ENCODE results near the gene IQGAP1.

IQGAP1 gene

DNA sequence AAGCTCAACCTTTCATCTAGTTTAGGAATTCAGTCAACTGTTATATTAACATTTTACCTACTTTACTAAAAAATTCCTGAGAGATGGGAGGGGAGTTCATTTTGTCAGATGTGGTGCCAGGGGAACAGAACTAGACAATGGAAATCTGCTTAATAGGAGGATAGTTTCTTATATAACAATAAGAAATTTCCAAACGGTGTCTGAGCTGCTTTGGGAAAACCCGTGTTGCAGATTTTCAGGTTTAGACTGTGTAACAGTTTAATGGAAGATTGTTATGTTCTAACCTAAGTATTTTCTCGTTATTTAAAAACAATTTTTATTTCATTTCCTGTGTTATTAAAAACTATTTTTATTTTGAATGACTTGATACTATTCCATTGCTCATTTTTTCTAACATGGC is 19.3 kb downstream of the IQGAP1 start:
- TF ChIP-seq TCF4 (CRISPR knock-in tag; IDR thresholded peaks at IDR 0.05; ENCODE audit: borderline replicate concordance) (no peak), ESRRG (CRISPR knock-in tag; IDR thresholded peaks at IDR 0.05) (no peak), CSDC2 (CRISPR knock-in tag; IDR thresholded peaks at IDR 0.05) (no peak), ZNF565 (CRISPR knock-in tag; conservative IDR thresholded peaks at IDR 0.05; ENCODE audit: low read depth) (no peak), TOX (CRISPR knock-in tag; IDR thresholded peaks at IDR 0.05; ENCODE audit: borderline replicate concordance) (no peak), GLIS3 (CRISPR knock-in tag; IDR thresholded peaks at IDR 0.05) (no peak), ZFP3 (CRISPR knock-in tag; IDR thresholded peaks at IDR 0.05) (no peak), ZNF70 (CRISPR knock-in tag; IDR thresholded peaks at IDR 0.05) (no peak), ZNF8 (CRISPR knock-in tag; IDR thresholded peaks at IDR 0.05) (no peak), ISL1 (CRISPR knock-in tag; IDR thresholded peaks at IDR 0.05) (no peak), SNAI2 (CRISPR knock-in tag; IDR thresholded peaks at IDR 0.05) (no peak), RARB (CRISPR knock-in tag; IDR thresholded peaks at IDR 0.05) (no peak), BACH2 (CRISPR knock-in tag; IDR thresholded peaks at IDR 0.05; ENCODE audit: borderline replicate concordance) (no peak), ZFP30 (CRISPR knock-in tag; IDR thresholded peaks at IDR 0.05) (no peak), PPARA (CRISPR knock-in tag; IDR thresholded peaks at IDR 0.05; ENCODE audit: borderline replicate concordance) (no peak)
- TF ChIP-seq, protein P1, sequence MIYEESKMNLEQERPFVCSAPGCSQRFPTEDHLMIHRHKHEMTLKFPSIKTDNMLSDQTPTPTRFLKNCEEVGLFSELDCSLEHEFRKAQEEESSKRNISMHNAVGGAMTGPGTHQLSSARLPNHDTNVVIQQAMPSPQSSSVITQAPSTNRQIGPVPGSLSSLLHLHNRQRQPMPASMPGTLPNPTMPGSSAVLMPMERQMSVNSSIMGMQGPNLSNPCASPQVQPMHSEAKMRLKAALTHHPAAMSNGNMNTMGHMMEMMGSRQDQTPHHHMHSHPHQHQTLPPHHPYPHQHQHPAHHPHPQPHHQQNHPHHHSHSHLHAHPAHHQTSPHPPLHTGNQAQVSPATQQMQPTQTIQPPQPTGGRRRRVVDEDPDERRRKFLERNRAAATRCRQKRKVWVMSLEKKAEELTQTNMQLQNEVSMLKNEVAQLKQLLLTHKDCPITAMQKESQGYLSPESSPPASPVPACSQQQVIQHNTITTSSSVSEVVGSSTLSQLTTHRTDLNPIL (CRISPR knock-in tag; IDR thresholded peaks at IDR 0.05; ENCODE audit: low read depth), result no peak
- TF ChIP-seq, protein P2, sequence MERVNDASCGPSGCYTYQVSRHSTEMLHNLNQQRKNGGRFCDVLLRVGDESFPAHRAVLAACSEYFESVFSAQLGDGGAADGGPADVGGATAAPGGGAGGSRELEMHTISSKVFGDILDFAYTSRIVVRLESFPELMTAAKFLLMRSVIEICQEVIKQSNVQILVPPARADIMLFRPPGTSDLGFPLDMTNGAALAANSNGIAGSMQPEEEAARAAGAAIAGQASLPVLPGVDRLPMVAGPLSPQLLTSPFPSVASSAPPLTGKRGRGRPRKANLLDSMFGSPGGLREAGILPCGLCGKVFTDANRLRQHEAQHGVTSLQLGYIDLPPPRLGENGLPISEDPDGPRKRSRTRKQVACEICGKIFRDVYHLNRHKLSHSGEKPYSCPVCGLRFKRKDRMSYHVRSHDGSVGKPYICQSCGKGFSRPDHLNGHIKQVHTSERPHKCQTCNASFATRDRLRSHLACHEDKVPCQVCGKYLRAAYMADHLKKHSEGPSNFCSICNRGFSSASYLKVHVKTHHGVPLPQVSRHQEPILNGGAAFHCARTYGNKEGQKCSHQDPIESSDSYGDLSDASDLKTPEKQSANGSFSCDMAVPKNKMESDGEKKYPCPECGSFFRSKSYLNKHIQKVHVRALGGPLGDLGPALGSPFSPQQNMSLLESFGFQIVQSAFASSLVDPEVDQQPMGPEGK (CRISPR knock-in tag; IDR thresholded peaks at IDR 0.05; ENCODE audit: borderline replicate concordance), result no peak
- TF ChIP-seq, protein P3, sequence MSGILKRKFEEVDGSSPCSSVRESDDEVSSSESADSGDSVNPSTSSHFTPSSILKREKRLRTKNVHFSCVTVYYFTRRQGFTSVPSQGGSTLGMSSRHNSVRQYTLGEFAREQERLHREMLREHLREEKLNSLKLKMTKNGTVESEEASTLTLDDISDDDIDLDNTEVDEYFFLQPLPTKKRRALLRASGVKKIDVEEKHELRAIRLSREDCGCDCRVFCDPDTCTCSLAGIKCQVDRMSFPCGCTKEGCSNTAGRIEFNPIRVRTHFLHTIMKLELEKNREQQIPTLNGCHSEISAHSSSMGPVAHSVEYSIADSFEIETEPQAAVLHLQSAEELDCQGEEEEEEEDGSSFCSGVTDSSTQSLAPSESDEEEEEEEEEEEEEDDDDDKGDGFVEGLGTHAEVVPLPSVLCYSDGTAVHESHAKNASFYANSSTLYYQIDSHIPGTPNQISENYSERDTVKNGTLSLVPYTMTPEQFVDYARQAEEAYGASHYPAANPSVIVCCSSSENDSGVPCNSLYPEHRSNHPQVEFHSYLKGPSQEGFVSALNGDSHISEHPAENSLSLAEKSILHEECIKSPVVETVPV (CRISPR knock-in tag; IDR thresholded peaks at IDR 0.05), result no peak
- TF ChIP-seq, protein P4, sequence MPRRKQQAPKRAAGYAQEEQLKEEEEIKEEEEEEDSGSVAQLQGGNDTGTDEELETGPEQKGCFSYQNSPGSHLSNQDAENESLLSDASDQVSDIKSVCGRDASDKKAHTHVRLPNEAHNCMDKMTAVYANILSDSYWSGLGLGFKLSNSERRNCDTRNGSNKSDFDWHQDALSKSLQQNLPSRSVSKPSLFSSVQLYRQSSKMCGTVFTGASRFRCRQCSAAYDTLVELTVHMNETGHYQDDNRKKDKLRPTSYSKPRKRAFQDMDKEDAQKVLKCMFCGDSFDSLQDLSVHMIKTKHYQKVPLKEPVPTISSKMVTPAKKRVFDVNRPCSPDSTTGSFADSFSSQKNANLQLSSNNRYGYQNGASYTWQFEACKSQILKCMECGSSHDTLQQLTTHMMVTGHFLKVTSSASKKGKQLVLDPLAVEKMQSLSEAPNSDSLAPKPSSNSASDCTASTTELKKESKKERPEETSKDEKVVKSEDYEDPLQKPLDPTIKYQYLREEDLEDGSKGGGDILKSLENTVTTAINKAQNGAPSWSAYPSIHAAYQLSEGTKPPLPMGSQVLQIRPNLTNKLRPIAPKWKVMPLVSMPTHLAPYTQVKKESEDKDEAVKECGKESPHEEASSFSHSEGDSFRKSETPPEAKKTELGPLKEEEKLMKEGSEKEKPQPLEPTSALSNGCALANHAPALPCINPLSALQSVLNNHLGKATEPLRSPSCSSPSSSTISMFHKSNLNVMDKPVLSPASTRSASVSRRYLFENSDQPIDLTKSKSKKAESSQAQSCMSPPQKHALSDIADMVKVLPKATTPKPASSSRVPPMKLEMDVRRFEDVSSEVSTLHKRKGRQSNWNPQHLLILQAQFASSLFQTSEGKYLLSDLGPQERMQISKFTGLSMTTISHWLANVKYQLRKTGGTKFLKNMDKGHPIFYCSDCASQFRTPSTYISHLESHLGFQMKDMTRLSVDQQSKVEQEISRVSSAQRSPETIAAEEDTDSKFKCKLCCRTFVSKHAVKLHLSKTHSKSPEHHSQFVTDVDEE (CRISPR knock-in tag; IDR thresholded peaks at IDR 0.05), result no peak
- ATAC-seq, result no peak

DNA sequence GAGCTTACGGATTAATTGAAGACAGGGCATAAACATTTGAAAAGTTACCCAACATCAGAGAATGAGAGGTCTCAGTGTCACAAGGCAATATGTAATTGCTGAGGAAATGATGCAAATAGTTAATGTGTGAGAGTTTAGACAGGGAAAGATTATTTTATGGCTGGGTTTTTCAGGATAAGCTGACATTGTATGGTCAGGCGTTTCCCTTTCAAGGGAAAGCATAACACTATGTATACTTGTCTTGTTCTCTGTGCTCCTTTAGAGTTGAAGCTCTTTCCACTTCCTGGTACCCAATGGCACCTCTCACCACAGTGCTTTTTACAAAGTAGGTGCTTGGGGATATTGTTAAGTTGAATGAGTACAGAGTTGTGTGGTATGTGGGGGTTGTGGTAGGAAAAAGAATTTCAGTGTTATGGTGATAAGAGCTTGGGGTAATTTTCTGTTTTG is 19.9 kb downstream of the IQGAP1 start:
- ATAC-seq, result no peak
- no peak for TF ChIP-seq ISL1 (CRISPR knock-in tag; IDR thresholded peaks at IDR 0.05)
- no peak for TF ChIP-seq CSDC2 (CRISPR knock-in tag; IDR thresholded peaks at IDR 0.05)
- no peak for TF ChIP-seq PPARA (CRISPR knock-in tag; IDR thresholded peaks at IDR 0.05; ENCODE audit: borderline replicate concordance)
- no peak for TF ChIP-seq ZFP3 (CRISPR knock-in tag; IDR thresholded peaks at IDR 0.05)
- no peak for TF ChIP-seq TOX (CRISPR knock-in tag; IDR thresholded peaks at IDR 0.05; ENCODE audit: borderline replicate concordance)
- no peak for TF ChIP-seq ESRRG (CRISPR knock-in tag; IDR thresholded peaks at IDR 0.05)
- no peak for TF ChIP-seq ZNF70 (CRISPR knock-in tag; IDR thresholded peaks at IDR 0.05)
- TF ChIP-seq, protein P1 (CRISPR knock-in tag; IDR thresholded peaks at IDR 0.05; ENCODE audit: low read depth), result no peak
- TF ChIP-seq GLIS3 (CRISPR knock-in tag; IDR thresholded peaks at IDR 0.05), result no peak
- TF ChIP-seq, protein P4 (CRISPR knock-in tag; IDR thresholded peaks at IDR 0.05), result no peak
- TF ChIP-seq RARB (CRISPR knock-in tag; IDR thresholded peaks at IDR 0.05), result no peak
- no peak for TF ChIP-seq TCF4 (CRISPR knock-in tag; IDR thresholded peaks at IDR 0.05; ENCODE audit: borderline replicate concordance)
- TF ChIP-seq BACH2 (CRISPR knock-in tag; IDR thresholded peaks at IDR 0.05; ENCODE audit: borderline replicate concordance), result no peak
